Measurements from ENCODE around the gene HS3ST1. TPM values are rescaled to one million over a fixed set of nuclear protein-coding genes. Genes with fewer than 3 reads are reported as not detected.

The HS3ST1 gene
- polyA plus RNA-seq, 3 donors = 0.01 to 0.02 TPM; not detected in 1

DNA sequence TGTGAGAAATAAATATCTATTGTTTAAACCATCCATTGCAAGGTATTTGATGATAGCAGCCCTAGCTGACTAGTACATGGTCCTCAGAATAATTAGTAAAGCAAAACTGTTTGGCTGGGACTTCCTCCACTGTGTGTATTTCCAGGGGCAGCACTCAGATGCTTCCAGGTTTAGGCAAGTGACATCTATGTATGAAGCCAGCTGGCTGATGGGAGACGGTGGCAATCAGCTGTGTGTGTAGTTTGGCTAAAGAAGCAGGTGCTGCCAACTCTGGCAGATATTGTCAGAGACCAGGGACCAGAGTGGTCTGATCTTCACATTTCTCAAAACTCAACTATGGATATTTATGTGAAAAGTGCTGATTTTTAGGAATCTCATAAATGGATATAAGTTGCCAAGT lies 19.1 kb downstream of the HS3ST1 start:
- H3K36me3 ChIP-seq (replicated peaks in 1 of 2; ENCODE audit: control insufficient read depth in 1 of 2, insufficient read depth in 2 of 2, low read length in 2 of 2) = no peaks in the 10 kb centered on the region
- intact Hi-C loops (cut with micrococcal nuclease) = no loop called here
- Mint-ChIP-seq H3K4me1 (no peaks in the 10 kb centered on the region), H3K9me3 (peaks cover 0 to 2% (median 0%) of the 10 kb centered on the region in 7 donors), H3K4me3 (no peak overlapping the region), H3K36me3 (no peaks in the 10 kb centered on the region), H3K27ac (no peak overlapping the region), H3K27me3 (ENCODE audit: low read depth in 3 of 3) (peaks cover 0 to 1% (median 0%) of the 10 kb centered on the region in 3 donors)
- no peaks in the 10 kb centered on the region for H4K20me1 ChIP-seq (ENCODE audit: insufficient read depth, low read length)
- H3K4me1 ChIP-seq (ENCODE audit: control insufficient read depth in 1 of 2, insufficient read depth in 2 of 2, low read length in 2 of 2) = no peaks in the 10 kb centered on the region
- H3K9me3 ChIP-seq (replicated peaks in 1 of 2; ENCODE audit: control insufficient read depth in 1 of 2, insufficient read depth in 1 of 2, low read length in 2 of 2) = no peaks in the 10 kb centered on the region
- H3K79me2 ChIP-seq (ENCODE audit: insufficient read depth, low read length) = no peaks in the 10 kb centered on the region
- WGBS (ENCODE audit: insufficient coverage) = no CpG with 5 or more reads among the region's 1 CpG
- DNase-seq = no peak
- no peak overlapping the region for H3K4me2 ChIP-seq (replicated peaks; ENCODE audit: extremely low read depth, low read length, poor library complexity, severe bottlenecking)
- H3K4me3 ChIP-seq (replicated peaks in 1 of 3; ENCODE audit: low read depth in 2 of 3, low read length in 3 of 3) = no peak overlapping the region
- H3K9ac ChIP-seq (ENCODE audit: insufficient read depth, low read length, poor library complexity, severe bottlenecking) = no peak overlapping the region
- no peak overlapping the region for H3K27ac ChIP-seq (ENCODE audit: low read depth in 1 of 2, low read length in 2 of 2)
- H2AFZ ChIP-seq (ENCODE audit: insufficient read depth, low read depth, low read length, poor library complexity, severe bottlenecking) = no peak overlapping the region
- TF ChIP-seq, protein P1, sequence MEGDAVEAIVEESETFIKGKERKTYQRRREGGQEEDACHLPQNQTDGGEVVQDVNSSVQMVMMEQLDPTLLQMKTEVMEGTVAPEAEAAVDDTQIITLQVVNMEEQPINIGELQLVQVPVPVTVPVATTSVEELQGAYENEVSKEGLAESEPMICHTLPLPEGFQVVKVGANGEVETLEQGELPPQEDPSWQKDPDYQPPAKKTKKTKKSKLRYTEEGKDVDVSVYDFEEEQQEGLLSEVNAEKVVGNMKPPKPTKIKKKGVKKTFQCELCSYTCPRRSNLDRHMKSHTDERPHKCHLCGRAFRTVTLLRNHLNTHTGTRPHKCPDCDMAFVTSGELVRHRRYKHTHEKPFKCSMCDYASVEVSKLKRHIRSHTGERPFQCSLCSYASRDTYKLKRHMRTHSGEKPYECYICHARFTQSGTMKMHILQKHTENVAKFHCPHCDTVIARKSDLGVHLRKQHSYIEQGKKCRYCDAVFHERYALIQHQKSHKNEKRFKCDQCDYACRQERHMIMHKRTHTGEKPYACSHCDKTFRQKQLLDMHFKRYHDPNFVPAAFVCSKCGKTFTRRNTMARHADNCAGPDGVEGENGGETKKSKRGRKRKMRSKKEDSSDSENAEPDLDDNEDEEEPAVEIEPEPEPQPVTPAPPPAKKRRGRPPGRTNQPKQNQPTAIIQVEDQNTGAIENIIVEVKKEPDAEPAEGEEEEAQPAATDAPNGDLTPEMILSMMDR (IDR thresholded peaks at IDR 0.05) = no peak
- H3K27me3 ChIP-seq (ENCODE audit: control insufficient read depth in 2 of 2, insufficient read depth in 2 of 2, low read length in 2 of 2) = no peaks in the 10 kb centered on the region

DNA sequence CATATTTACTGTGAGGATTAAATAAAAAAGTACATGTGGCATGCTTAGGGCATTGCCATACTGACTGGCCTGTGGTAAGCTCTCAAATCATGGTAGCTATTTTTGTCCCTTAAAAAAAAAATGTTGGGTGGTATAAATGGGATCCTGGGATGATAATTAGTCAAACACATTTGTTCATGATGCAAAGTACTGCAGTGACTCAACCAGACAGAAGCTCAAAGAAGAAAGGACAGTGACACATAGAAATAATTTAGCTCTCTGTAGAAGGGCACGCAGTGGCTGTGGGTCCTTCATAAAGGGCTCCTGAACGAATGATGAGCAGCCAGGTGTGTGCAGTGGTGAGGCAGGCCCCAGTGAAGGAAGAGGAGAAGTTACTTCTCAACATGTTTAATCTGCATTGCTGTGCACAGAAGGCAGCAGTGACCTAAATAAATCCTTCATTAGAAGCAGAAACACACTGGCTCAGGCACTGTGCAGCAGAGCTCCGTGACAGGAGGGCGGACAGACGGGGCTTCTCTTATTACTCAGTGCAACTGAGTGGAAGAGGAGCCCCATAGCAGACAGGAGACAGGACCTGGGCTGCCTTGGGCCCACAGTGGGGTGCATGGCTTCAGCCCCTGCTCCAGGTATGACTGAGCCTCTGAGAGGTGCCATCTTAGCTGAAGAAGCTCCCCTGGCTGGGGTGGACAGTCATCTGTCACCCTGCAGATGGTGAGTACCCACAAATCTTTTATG lies 20.3 kb downstream of the HS3ST1 start:
- Histone ChIP-seq H3K9ac (ENCODE audit: insufficient read depth, low read length, poor library complexity, severe bottlenecking) (no peak overlapping the region), H2AFZ (ENCODE audit: insufficient read depth, low read depth, low read length, poor library complexity, severe bottlenecking) (no peak overlapping the region), H3K9me3 (replicated peaks in 1 of 2; ENCODE audit: control insufficient read depth in 1 of 2, insufficient read depth in 1 of 2, low read length in 2 of 2) (no peaks in the 10 kb centered on the region), H3K79me2 (ENCODE audit: insufficient read depth, low read length) (no peaks in the 10 kb centered on the region), H3K4me3 (replicated peaks in 1 of 3; ENCODE audit: low read depth in 2 of 3, low read length in 3 of 3) (no peak overlapping the region), H4K20me1 (ENCODE audit: insufficient read depth, low read length) (no peaks in the 10 kb centered on the region), H3K4me2 (replicated peaks; ENCODE audit: extremely low read depth, low read length, poor library complexity, severe bottlenecking) (no peak overlapping the region), H3K27ac (ENCODE audit: low read depth in 1 of 2, low read length in 2 of 2) (no peak overlapping the region), H3K36me3 (replicated peaks in 1 of 2; ENCODE audit: control insufficient read depth in 1 of 2, insufficient read depth in 2 of 2, low read length in 2 of 2) (no peaks in the 10 kb centered on the region), H3K4me1 (ENCODE audit: control insufficient read depth in 1 of 2, insufficient read depth in 2 of 2, low read length in 2 of 2) (no peaks in the 10 kb centered on the region), H3K27me3 (ENCODE audit: control insufficient read depth in 2 of 2, insufficient read depth in 2 of 2, low read length in 2 of 2) (no peaks in the 10 kb centered on the region)
- TF ChIP-seq, protein P1 (IDR thresholded peaks at IDR 0.05) = no peak
- H3K27me3 Mint-ChIP-seq (ENCODE audit: low read depth in 3 of 3) = peaks cover 0 to 1% (median 1%) of the 10 kb centered on the region in 3 donors
- DNase-seq = no peak
- no peaks in the 10 kb centered on the region for H3K36me3 Mint-ChIP-seq
- no peak overlapping the region for H3K4me3 Mint-ChIP-seq
- intact Hi-C loops (cut with micrococcal nuclease) = no loop called here
- no peaks in the 10 kb centered on the region for H3K4me1 Mint-ChIP-seq
- peaks cover 0 to 2% (median 0%) of the 10 kb centered on the region in 7 donors for H3K9me3 Mint-ChIP-seq
- 93% methylated on average over 5 of the region's 5 CpGs for WGBS (ENCODE audit: insufficient coverage)
- H3K27ac Mint-ChIP-seq = no peak overlapping the region

Measured in CD14-positive monocyte (primary cell).